Gastrocnemius medialis (tissue), 4 donors: ENCODE measurements around the gene ZNF662.

Experiments
- CTCF ChIP-seq, 5 experiments: fragments of 450-650 bp in 3 of 5; fragments of 200-600 bp in 2 of 5; sonication (generic) in 2 of 5; IDR thresholded peaks in 4 of 5; conservative IDR thresholded peaks in 1 of 5; 1 replicate in 4 of 5; 2 replicates in 1 of 5; pipeline ENCODE4 v1.5.1; 2016 to 2019; ENCODE audit warnings: antibody characterized with exemption in 5 of 5, mild to moderate bottlenecking in 3 of 5, moderate library complexity in 3 of 5
- POLR2A ChIP-seq, 2 donors: fragments of 450-650 bp; IDR thresholded peaks; one replicate each; pipeline ENCODE4 v1.6.1; 2017; ENCODE audit warnings: antibody characterized with exemption in 2 of 2, mild to moderate bottlenecking in 2 of 2, moderate library complexity in 2 of 2

- TF ChIP-seq POLR2A (IDR thresholded peaks at IDR 0.05) (no peak), CTCF (IDR thresholded peaks at IDR 0.05 in 4 of 5, conservative IDR thresholded peaks at IDR 0.05 in 1 of 5) (no peak)
Observed at GRCh38 chr3:42964266-42964665, 58.3 kb downstream of the ZNF662 start.
